Trophoblast cell (in vitro differentiated cells and primary cell): ENCODE data around the gene SGTA.

Experiments used
- DNase-seq, 2 donors: peaks; one replicate each; pipeline ENCODE4 v3.0.0-alpha.2; 2016
- H2AFZ ChIP-seq: 2 replicates; pipeline ENCODE4 v1.6.1; 2013; ENCODE audit warnings: low read length, moderate library complexity, mild to moderate bottlenecking; ENCODE audit not compliant: insufficient read depth, poor library complexity
- H2AK5ac ChIP-seq: 2 replicates; pipeline ENCODE4 v1.6.1; 2013; ENCODE audit warnings: mild to moderate bottlenecking, low read length
- H2BK120ac ChIP-seq: 2 replicates; pipeline ENCODE4 v1.6.1; 2013; ENCODE audit warnings: low read length, mild to moderate bottlenecking, moderate library complexity; ENCODE audit not compliant: insufficient read depth, poor library complexity
- H2BK12ac ChIP-seq: 2 replicates; pipeline ENCODE4 v1.6.1; 2013; ENCODE audit warnings: mild to moderate bottlenecking, low read length, moderate library complexity
- H2BK5ac ChIP-seq: 2 replicates; pipeline ENCODE4 v1.6.1; 2013; ENCODE audit warnings: low read length, low read depth, moderate library complexity, mild to moderate bottlenecking; ENCODE audit not compliant: poor library complexity
- H3K14ac ChIP-seq: 2 replicates; pipeline ENCODE4 v1.6.1; 2013; ENCODE audit warnings: mild to moderate bottlenecking, low read length
- H3K18ac ChIP-seq: 2 replicates; pipeline ENCODE4 v1.6.1; 2013; ENCODE audit warnings: mild to moderate bottlenecking, low read length
- H3K23ac ChIP-seq: 2 replicates; pipeline ENCODE4 v1.6.1; 2013; ENCODE audit warnings: low read length
- H3K27ac ChIP-seq: 2 replicates; pipeline ENCODE4 v1.5.1; 2013; ENCODE audit warnings: low read depth, mild to moderate bottlenecking, inconsistent platforms, low read length, moderate library complexity
- H3K27me3 ChIP-seq: 2 replicates; pipeline ENCODE4 v1.6.1; 2013; ENCODE audit warnings: inconsistent platforms, mild to moderate bottlenecking, low read length, moderate library complexity; ENCODE audit not compliant: insufficient read depth
- H3K36me3 ChIP-seq, 2 experiments: 1 replicate in 1 of 2; 2 replicates in 1 of 2; pipeline ENCODE4 v1.6.1; 2013; ENCODE audit warnings: low read length in 2 of 2, mild to moderate bottlenecking in 2 of 2, moderate library complexity in 1 of 2; ENCODE audit not compliant: insufficient read depth in 2 of 2, control insufficient read depth in 1 of 2
- H3K4ac ChIP-seq: 2 replicates; pipeline ENCODE4 v1.6.1; 2013; ENCODE audit warnings: low read depth, mild to moderate bottlenecking, low read length, moderate library complexity
- H3K4me1 ChIP-seq, 2 experiments: 1 replicate in 1 of 2; 2 replicates in 1 of 2; pipeline ENCODE4 v1.6.1; 2013; ENCODE audit warnings: low read length in 2 of 2, mild to moderate bottlenecking in 2 of 2, moderate library complexity in 1 of 2; ENCODE audit not compliant: insufficient read depth in 2 of 2, control insufficient read depth in 1 of 2
- H3K4me2 ChIP-seq: 2 replicates; pipeline ENCODE4 v1.6.1; 2013; ENCODE audit warnings: inconsistent platforms, mild to moderate bottlenecking, low read length, moderate library complexity
- H3K4me3 ChIP-seq: 2 replicates; pipeline ENCODE4 v1.5.1; 2013; ENCODE audit warnings: mild to moderate bottlenecking, low read depth, low read length, inconsistent platforms
- H3K79me1 ChIP-seq: one replicate; pipeline ENCODE4 v1.6.1; 2013; ENCODE audit warnings: low read length
- H3K79me2 ChIP-seq: 2 replicates; pipeline ENCODE4 v1.6.1; 2013; ENCODE audit warnings: low read length, mild to moderate bottlenecking; ENCODE audit not compliant: control insufficient read depth, insufficient read depth, poor library complexity
- H3K9ac ChIP-seq: 2 replicates; pipeline ENCODE4 v1.6.1; 2013; ENCODE audit warnings: mild to moderate bottlenecking, low read length
- H3K9me3 ChIP-seq: 2 replicates; pipeline ENCODE4 v1.6.1; 2013; ENCODE audit warnings: low read depth, mild to moderate bottlenecking, control low read depth, inconsistent platforms, low read length; ENCODE audit not compliant: insufficient read depth
- H4K12ac ChIP-seq: 2 replicates; pipeline ENCODE4 v1.6.1; 2013; ENCODE audit warnings: low read depth, mild to moderate bottlenecking, low read length, moderate library complexity
- H4K8ac ChIP-seq: 2 replicates; pipeline ENCODE4 v1.6.1; 2013; ENCODE audit warnings: low read depth, mild to moderate bottlenecking, low read length, moderate library complexity
- H4K91ac ChIP-seq: one replicate; pipeline ENCODE4 v1.6.1; 2013; ENCODE audit warnings: low read depth, mild to moderate bottlenecking, low read length, moderate library complexity
- WGBS: extraction: QIAGEN DNeasy Blood & Tissue Kit; methylation state at CpG from one replicate; pipeline ENCODE4 v1.1.7; 2013; ENCODE audit warnings: missing lambda C conversion rate; ENCODE audit not compliant: insufficient read length, insufficient coverage; ENCODE audit errors: extremely low coverage; 5-methylcytosine and 5-hydroxymethylcytosine counted together

Gene SGTA

GRCh38 chr19:2767688-2768087 is 15.4 kb downstream of the SGTA start:
- no peaks in the 10 kb centered on the region for H3K79me1 ChIP-seq
- H4K12ac ChIP-seq = no peak overlapping the region
- H3K4ac ChIP-seq = no peak overlapping the region
- H2BK120ac ChIP-seq = no peak overlapping the region
- no peak overlapping the region for H3K9ac ChIP-seq
- H3K27ac ChIP-seq = no peak overlapping the region
- H3K27me3 ChIP-seq = no peaks in the 10 kb centered on the region
- H3K4me1 ChIP-seq = peaks cover 9 to 11% of the 10 kb centered on the region in 2 experiments
- no peak overlapping the region for H3K4me2 ChIP-seq
- WGBS = no CpG with 5 or more reads among the region's 19 CpGs
- no peak overlapping the region for H4K91ac ChIP-seq
- no peak overlapping the region for H2BK12ac ChIP-seq
- H3K18ac ChIP-seq = no peak overlapping the region
- H3K23ac ChIP-seq = no peak overlapping the region
- H3K36me3 ChIP-seq = peaks cover 76 to 77% of the 10 kb centered on the region in 2 experiments
- DNase-seq = no peak
- no peak overlapping the region for H3K4me3 ChIP-seq
- H2AFZ ChIP-seq = no peak overlapping the region
- H4K8ac ChIP-seq = no peak overlapping the region
- H3K9me3 ChIP-seq = no peaks in the 10 kb centered on the region
- H2AK5ac ChIP-seq = no peak overlapping the region
- no peak overlapping the region for H3K14ac ChIP-seq
- H3K79me2 ChIP-seq = peaks cover 4% of the 10 kb centered on the region
- no peak overlapping the region for H2BK5ac ChIP-seq

DNA sequence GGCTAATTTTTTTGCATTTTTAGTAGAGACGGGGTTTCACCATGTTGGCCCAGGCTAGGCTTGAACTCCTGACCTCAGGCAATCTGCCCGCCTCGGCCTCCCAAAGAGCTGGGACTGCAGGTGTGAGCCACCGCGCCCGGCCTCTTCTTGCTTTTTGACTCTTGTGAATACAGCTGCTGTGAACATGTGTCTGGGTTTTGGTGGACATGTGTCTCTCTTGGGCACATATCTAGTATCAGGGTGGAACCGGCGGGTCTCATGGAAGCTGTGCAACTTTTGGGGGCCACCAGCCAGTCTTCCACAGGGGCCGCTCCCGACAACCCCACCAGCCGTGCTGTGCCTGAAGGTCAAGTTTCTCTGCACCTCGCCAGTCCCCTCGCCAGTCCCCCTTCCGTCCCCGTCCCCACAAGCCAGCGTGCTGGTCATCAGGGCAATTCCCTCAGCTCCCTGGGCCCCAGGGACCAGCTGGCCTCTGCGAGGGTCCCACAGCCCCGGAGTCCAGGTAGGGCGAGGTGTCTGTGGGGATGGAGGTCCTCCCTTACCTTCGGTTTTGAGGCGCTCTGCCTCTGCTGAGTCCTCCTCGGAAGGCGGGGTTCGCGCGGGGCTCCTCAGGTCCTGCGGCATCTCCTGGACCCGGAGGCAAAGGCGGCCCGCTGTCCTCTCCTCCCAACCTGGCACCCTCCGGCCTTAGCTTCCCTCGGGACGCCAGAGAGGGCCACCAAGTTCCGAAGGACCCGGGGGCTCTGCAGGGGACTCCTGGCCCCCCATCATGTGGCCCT is 16.3 kb downstream of the SGTA start:
- H3K23ac ChIP-seq = no peak overlapping the region
- H2BK5ac ChIP-seq = no peak overlapping the region
- H2BK12ac ChIP-seq = no peak overlapping the region
- no peaks in the 10 kb centered on the region for H3K9me3 ChIP-seq
- no peak overlapping the region for H3K9ac ChIP-seq
- no peak overlapping the region for H3K4me2 ChIP-seq
- H3K4ac ChIP-seq = no peak overlapping the region
- H3K14ac ChIP-seq = no peak overlapping the region
- no peak for DNase-seq
- H4K91ac ChIP-seq = no peak overlapping the region
- no peaks in the 10 kb centered on the region for H3K79me1 ChIP-seq
- H2AK5ac ChIP-seq = no peak overlapping the region
- H3K4me3 ChIP-seq = no peak overlapping the region
- no peak overlapping the region for H3K27ac ChIP-seq
- H3K18ac ChIP-seq = no peak overlapping the region
- peaks cover 81 to 83% of the 10 kb centered on the region in 2 experiments for H3K36me3 ChIP-seq
- H4K8ac ChIP-seq = no peak overlapping the region
- H3K27me3 ChIP-seq = no peaks in the 10 kb centered on the region
- no peak overlapping the region for H2BK120ac ChIP-seq
- WGBS = no CpG with 5 or more reads among the region's 35 CpGs
- peaks cover 1 to 4% of the 10 kb centered on the region in 2 experiments for H3K4me1 ChIP-seq
- no peaks in the 10 kb centered on the region for H3K79me2 ChIP-seq
- no peak overlapping the region for H4K12ac ChIP-seq
- H2AFZ ChIP-seq = no peak overlapping the region

DNA sequence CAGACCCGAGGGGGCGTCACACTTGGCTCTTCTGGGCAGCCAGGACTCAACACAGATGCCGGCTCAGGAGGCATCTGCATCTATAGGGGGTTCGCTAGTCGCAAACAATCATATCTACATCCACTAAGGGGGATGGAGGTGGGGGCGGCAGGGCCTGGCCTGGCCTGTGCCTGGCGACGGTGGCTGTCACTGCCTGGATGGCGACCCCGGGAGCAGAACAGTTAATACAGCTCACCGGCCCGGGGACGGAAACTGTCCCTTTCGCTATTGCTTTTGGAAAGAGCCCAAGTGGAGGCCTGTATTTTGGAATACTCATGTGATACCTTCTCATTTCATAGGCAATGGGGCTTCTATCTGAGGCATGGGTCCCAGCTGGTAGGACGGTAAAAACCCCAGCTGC is 17.7 kb downstream of the SGTA start:
- H2AFZ ChIP-seq = no peak overlapping the region
- no peak overlapping the region for H3K4ac ChIP-seq
- no peak overlapping the region for H2AK5ac ChIP-seq
- no peak overlapping the region for H3K23ac ChIP-seq
- no peak overlapping the region for H3K18ac ChIP-seq
- no peak for DNase-seq
- H3K4me1 ChIP-seq = no peaks in the 10 kb centered on the region
- H2BK5ac ChIP-seq = no peak overlapping the region
- H3K4me2 ChIP-seq = no peak overlapping the region
- no peak overlapping the region for H4K8ac ChIP-seq
- no peaks in the 10 kb centered on the region for H3K79me1 ChIP-seq
- H3K27ac ChIP-seq = no peak overlapping the region
- H3K14ac ChIP-seq = no peak overlapping the region
- H3K36me3 ChIP-seq = peaks cover 84 to 86% of the 10 kb centered on the region in 2 experiments
- WGBS = no CpG with 5 or more reads among the region's 15 CpGs
- H3K79me2 ChIP-seq = no peaks in the 10 kb centered on the region
- H2BK120ac ChIP-seq = no peak overlapping the region
- no peak overlapping the region for H2BK12ac ChIP-seq
- H3K27me3 ChIP-seq = no peaks in the 10 kb centered on the region
- H3K4me3 ChIP-seq = no peak overlapping the region
- H4K91ac ChIP-seq = no peak overlapping the region
- no peak overlapping the region for H4K12ac ChIP-seq
- H3K9me3 ChIP-seq = no peaks in the 10 kb centered on the region
- H3K9ac ChIP-seq = no peak overlapping the region

DNA sequence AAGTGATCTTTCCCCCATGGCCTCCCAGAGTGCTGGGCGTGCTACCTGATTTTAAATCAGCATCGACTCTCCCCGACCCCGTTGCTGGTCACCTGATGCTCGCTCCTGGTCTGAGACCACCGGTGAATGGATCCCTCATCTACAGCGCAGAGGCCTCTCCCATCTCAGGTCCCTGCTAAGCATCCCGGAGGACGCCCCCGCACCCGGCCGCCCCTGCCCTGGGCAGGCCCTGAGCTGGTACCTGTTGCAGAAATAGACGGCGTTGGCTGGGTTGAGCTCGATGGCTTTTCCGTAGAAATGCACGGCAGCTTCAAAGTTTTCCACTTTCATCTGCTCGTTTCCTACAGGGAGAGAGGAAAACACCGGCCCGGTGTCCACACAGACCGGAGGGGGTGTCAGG is 18.1 kb downstream of the SGTA start:
- no peak overlapping the region for H3K23ac ChIP-seq
- H2BK120ac ChIP-seq = no peak overlapping the region
- H3K9me3 ChIP-seq = no peaks in the 10 kb centered on the region
- no peak overlapping the region for H3K4ac ChIP-seq
- no peak overlapping the region for H2AK5ac ChIP-seq
- DNase-seq = no peak
- H4K12ac ChIP-seq = no peak overlapping the region
- no peaks in the 10 kb centered on the region for H3K27me3 ChIP-seq
- peaks cover 83 to 84% of the 10 kb centered on the region in 2 experiments for H3K36me3 ChIP-seq
- no peak overlapping the region for H3K27ac ChIP-seq
- H3K18ac ChIP-seq = no peak overlapping the region
- no peak overlapping the region for H3K4me3 ChIP-seq
- no peak overlapping the region for H3K9ac ChIP-seq
- no CpG with 5 or more reads among the region's 21 CpGs for WGBS
- no peak overlapping the region for H3K4me2 ChIP-seq
- no peaks in the 10 kb centered on the region for H3K4me1 ChIP-seq
- no peak overlapping the region for H4K8ac ChIP-seq
- H4K91ac ChIP-seq = no peak overlapping the region
- no peak overlapping the region for H2BK12ac ChIP-seq
- H3K79me1 ChIP-seq = no peaks in the 10 kb centered on the region
- no peaks in the 10 kb centered on the region for H3K79me2 ChIP-seq
- H2BK5ac ChIP-seq = no peak overlapping the region
- no peak overlapping the region for H3K14ac ChIP-seq
- H2AFZ ChIP-seq = no peak overlapping the region
